B cell (primary cell): ENCODE data around the gene ZNF320. TPM values are rescaled to one million over a fixed set of nuclear protein-coding genes. Genes with fewer than 3 reads are reported as not detected.
"Not testable (repeated sequence)": the region's sequence is repeated elsewhere in the genome, so short reads cannot be mapped to it uniquely, and the experiment has no call there.

ENCODE experiments used
- ATAC-seq: fragments of 200-7000 bp; cut with Tn5 transposase; one replicate; pipeline ENCODE4 v1.10.0; 2021; ENCODE audit warnings: low read depth, mild to moderate bottlenecking, moderate number of reproducible peaks, moderate library complexity
- CTCF ChIA-PET: fragments of 350-600 bp; sonication (Branson Sonifier 250); formaldehyde crosslinking; loops from one replicate; lab custom pipeline; 2021; ENCODE audit warnings: antibody characterized with exemption, inconsistent platforms; lab: Charles Lee
- POLR2A ChIA-PET: fragments of 350-600 bp; sonication (Branson Sonifier 250); formaldehyde crosslinking; loops from one replicate; lab custom pipeline; 2021; ENCODE audit warnings: antibody characterized with exemption; lab: Charles Lee
- DNase-seq: peaks from one replicate; pipeline ENCODE4 v3.0.0; 2013
- H2AFZ ChIP-seq: 2 replicates; pipeline ENCODE4 v1.6.1; 2012; ENCODE audit warnings: mild to moderate bottlenecking, low read depth, low read length; ENCODE audit not compliant: insufficient read depth, poor library complexity, severe bottlenecking
- H3K27ac ChIP-seq, 2 donors: 1 replicate in 1 of 2; 2 replicates in 1 of 2; pipeline ENCODE4 v1.5.1; 2012 to 2013; ENCODE audit warnings: low read length in 2 of 2, mild to moderate bottlenecking in 2 of 2, moderate library complexity in 1 of 2
- H3K27me3 ChIP-seq, 4 experiments: fragments of 200-600 bp in 1 of 4; sonication (generic) in 1 of 4; replicated peaks in 1 of 4; 1 replicate in 2 of 4; 2 replicates in 2 of 4; pipeline versions ENCODE4 v1.6.1 to v1.7.0; 2013 to 2016; ENCODE audit warnings: low read length in 3 of 4, mild to moderate bottlenecking in 2 of 4, mixed read lengths in 1 of 4, moderate library complexity in 1 of 4; ENCODE audit not compliant: insufficient read depth in 4 of 4, control insufficient read depth in 3 of 4; ENCODE audit errors: control extremely low read depth in 1 of 4
- H3K36me3 ChIP-seq, 2 experiments: replicated peaks in 1 of 2; 1 replicate in 1 of 2; 2 replicates in 1 of 2; pipeline versions ENCODE4 v1.6.1 to v1.7.1; 2013; ENCODE audit warnings: low read length in 1 of 2; ENCODE audit not compliant: insufficient read depth in 2 of 2, control insufficient read depth in 1 of 2; ENCODE audit errors: control extremely low read depth in 1 of 2, extremely low read depth in 1 of 2
- H3K4me1 ChIP-seq, 2 donors: fragments of 200-600 bp in 1 of 2; sonication (generic) in 1 of 2; 1 replicate in 1 of 2; 2 replicates in 1 of 2; pipeline versions ENCODE4 v1.5.1 to v1.6.1; 2013 to 2017; ENCODE audit warnings: low read length in 2 of 2; ENCODE audit not compliant: control insufficient read depth in 2 of 2, insufficient read depth in 2 of 2
- H3K4me2 ChIP-seq: replicated peaks from 2 replicates; pipeline ENCODE3; 2012; ENCODE audit warnings: mild to moderate bottlenecking, low read depth, low read length; ENCODE audit not compliant: poor library complexity, severe bottlenecking
- H3K4me3 ChIP-seq, 5 experiments: fragments of 200-600 bp in 1 of 5; sonication (generic) in 1 of 5; 1 replicate in 3 of 5; 2 replicates in 2 of 5; pipeline versions ENCODE4 v1.5.1 to v1.7.0; 2011 to 2016; ENCODE audit warnings: low read length in 4 of 5, mild to moderate bottlenecking in 4 of 5, low read depth in 2 of 5, control low read depth in 1 of 5, moderate library complexity in 1 of 5; ENCODE audit not compliant: insufficient read depth in 1 of 5; ENCODE audit errors: control extremely low read depth in 1 of 5, extremely low read depth in 1 of 5
- H3K79me2 ChIP-seq: fragments of 200-600 bp; sonication (generic); one replicate; pipeline ENCODE4 v1.6.0; 2016; ENCODE audit warnings: low read length; ENCODE audit not compliant: control insufficient read depth, insufficient read depth
- H3K9ac ChIP-seq: fragments of 200-600 bp; sonication (generic); 2 replicates; pipeline ENCODE4 v1.6.1; 2017; ENCODE audit warnings: mild to moderate bottlenecking, low read length, moderate library complexity
- H3K9me3 ChIP-seq, 3 donors: one replicate each; pipeline versions ENCODE4 v1.6.1 to v1.7.1; 2013; ENCODE audit warnings: low read length in 2 of 3; ENCODE audit not compliant: control insufficient read depth in 2 of 3, insufficient read depth in 1 of 3; ENCODE audit errors: control extremely low read depth in 1 of 3
- H4K20me1 ChIP-seq: 2 replicates; pipeline ENCODE4 v1.6.0; 2012; ENCODE audit warnings: mild to moderate bottlenecking, low read length; ENCODE audit not compliant: insufficient read depth, control insufficient read depth, poor library complexity, severe bottlenecking
- H3K27ac Mint-ChIP-seq: one replicate; pipeline ENCODE4 v1.8.0; 2021; ENCODE audit warnings: mixed read lengths
- H3K27me3 Mint-ChIP-seq: one replicate; pipeline ENCODE4 v1.8.0; 2021; ENCODE audit warnings: mixed read lengths
- H3K4me1 Mint-ChIP-seq: one replicate; pipeline ENCODE4 v1.8.0; 2021; ENCODE audit warnings: mixed read lengths
- H3K4me3 Mint-ChIP-seq: one replicate; pipeline ENCODE4 v1.8.0; 2021; ENCODE audit warnings: mixed read lengths
- H3K9me3 Mint-ChIP-seq: one replicate; pipeline ENCODE4 v1.8.0; 2022; ENCODE audit warnings: mixed read lengths; ENCODE audit not compliant: insufficient read depth
- EZH2 ChIP-seq: IDR thresholded peaks from 2 replicates; pipeline ENCODE4 v1.6.1; 2012; ENCODE audit warnings: borderline replicate concordance, low read depth, mild to moderate bottlenecking, moderate library complexity, low read length; ENCODE audit not compliant: insufficient read depth, poor library complexity, severe bottlenecking
- WGBS: methylation state at CpG from one replicate; pipeline ENCODE4 v1.1.5; 2013; ENCODE audit warnings: missing lambda C conversion rate; ENCODE audit not compliant: insufficient coverage; 5-methylcytosine and 5-hydroxymethylcytosine counted together
- intact Hi-C: fragments of 100-400 bp; cut with micrococcal nuclease; formaldehyde crosslinking; loops from one replicate; pipeline ENCODE4 v1.10.0; 2022
- polyA plus RNA-seq: library from polyadenylated mRNA; depleted of rRNA; stranded (reverse); fragments of >200 nt; gene quantifications from 2 replicates; pipeline ENCODE4 v1.2.3, GENCODE V29; 2012
- total RNA-seq, 2 donors: library from RNA; stranded (reverse); fragments of 120-200 nt in 1 of 2; gene quantifications; 1 replicate in 1 of 2; 2 replicates in 1 of 2; pipeline versions ENCODE4 v1.2.3 to v1.2.4, GENCODE V29; 2013 to 2022
- TF ChIP-seq, protein P1 (sequence below): fragments of 200-600 bp; IDR thresholded peaks from one replicate; pipeline ENCODE4 v1.8.0; 2022; ENCODE audit warnings: antibody characterized with exemption, mild to moderate bottlenecking

The ZNF320 gene
- total and polyA plus RNA-seq, 2 donors (not counting 1 experiment from before 2014, with no cell fraction given) = 14.5 to 33.1 TPM

DNA sequence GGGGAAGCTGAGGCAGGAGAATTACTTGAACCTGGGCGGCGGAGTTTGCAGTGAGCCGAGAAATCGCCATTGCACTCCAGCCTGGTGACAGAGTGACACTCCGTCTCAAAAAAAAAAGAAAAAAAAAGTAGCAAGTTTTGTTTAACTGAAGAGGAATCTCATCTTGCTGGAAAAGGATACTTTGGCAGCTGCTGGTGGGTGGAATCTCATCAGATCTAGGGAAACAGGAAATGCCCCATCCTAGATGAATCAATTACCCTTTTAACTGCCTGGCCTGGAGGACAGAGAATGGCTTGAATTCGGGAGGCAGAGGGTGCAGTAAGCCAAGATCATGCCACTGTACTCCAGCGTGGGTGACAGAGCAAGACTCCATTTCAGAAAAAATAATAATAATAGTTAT lies 8.4 kb downstream of the ZNF320 start:
- TF ChIP-seq, protein P1, sequence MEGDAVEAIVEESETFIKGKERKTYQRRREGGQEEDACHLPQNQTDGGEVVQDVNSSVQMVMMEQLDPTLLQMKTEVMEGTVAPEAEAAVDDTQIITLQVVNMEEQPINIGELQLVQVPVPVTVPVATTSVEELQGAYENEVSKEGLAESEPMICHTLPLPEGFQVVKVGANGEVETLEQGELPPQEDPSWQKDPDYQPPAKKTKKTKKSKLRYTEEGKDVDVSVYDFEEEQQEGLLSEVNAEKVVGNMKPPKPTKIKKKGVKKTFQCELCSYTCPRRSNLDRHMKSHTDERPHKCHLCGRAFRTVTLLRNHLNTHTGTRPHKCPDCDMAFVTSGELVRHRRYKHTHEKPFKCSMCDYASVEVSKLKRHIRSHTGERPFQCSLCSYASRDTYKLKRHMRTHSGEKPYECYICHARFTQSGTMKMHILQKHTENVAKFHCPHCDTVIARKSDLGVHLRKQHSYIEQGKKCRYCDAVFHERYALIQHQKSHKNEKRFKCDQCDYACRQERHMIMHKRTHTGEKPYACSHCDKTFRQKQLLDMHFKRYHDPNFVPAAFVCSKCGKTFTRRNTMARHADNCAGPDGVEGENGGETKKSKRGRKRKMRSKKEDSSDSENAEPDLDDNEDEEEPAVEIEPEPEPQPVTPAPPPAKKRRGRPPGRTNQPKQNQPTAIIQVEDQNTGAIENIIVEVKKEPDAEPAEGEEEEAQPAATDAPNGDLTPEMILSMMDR = no peak
- TF ChIP-seq EZH2 = no peak
- WGBS = 98% methylated on average over 5 of the region's 7 CpGs

DNA sequence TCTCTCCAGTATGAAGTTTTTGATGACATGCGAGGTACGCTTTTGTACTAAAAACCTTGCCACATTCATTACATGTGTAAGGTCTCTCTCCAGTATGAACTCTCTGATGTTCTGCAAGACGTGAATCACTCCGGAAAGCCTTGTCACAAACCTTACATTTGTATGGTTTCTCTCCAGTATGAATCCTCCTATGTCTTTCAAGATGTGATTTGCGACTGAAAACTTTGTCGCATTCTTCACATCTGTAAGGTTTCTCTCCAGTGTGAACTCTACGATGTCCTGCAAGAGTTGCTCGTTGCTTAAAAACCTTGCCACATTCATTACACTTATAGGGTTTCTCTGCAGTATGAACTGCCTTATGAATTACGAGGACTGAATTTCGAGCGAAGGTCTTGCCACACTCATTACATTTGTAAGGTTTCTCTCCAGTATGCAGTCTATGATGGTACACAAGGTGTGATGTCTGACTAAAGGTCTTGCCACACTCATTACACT lies 16.5 kb downstream of the ZNF320 start:
- ATAC-seq (no peak), DNase-seq (no peak)
- no peaks in the 10 kb centered on the region for H3K4me1 Mint-ChIP-seq
- ChIA-PET POLR2A (no interaction called here), CTCF (no interaction called here)
- H3K27ac Mint-ChIP-seq = no peak overlapping the region
- Histone ChIP-seq H3K9me3 (peaks cover 7 to 55% (median 50%) of the 10 kb centered on the region in 3 donors), H3K4me3 (no peak overlapping the region), H4K20me1 (no peaks in the 10 kb centered on the region), H3K27ac (no peak overlapping the region), H3K9ac (no peak overlapping the region), H3K27me3 (no peaks in the 10 kb centered on the region), H3K4me1 (no peaks in the 10 kb centered on the region), H3K79me2 (no peaks in the 10 kb centered on the region), H2AFZ (no peak overlapping the region), H3K36me3 (peaks cover 20 to 49% of the 10 kb centered on the region in 2 experiments), H3K4me2 (no peak overlapping the region)
- no peaks in the 10 kb centered on the region for H3K27me3 Mint-ChIP-seq
- intact Hi-C loops = no loop called here
- TF ChIP-seq EZH2 = no peak
- TF ChIP-seq, protein P1 = no peak
- 100% methylated on average over 7 of the region's 11 CpGs for WGBS
- no peak overlapping the region for H3K4me3 Mint-ChIP-seq
- peaks cover 28% of the 10 kb centered on the region for H3K9me3 Mint-ChIP-seq

More for the DNA sequence above, 8.4 kb downstream of the ZNF320 start:
- H2AFZ ChIP-seq = no peak overlapping the region
- peaks cover 0 to 27% (median 1%) of the 10 kb centered on the region in 3 donors for H3K9me3 ChIP-seq
- POLR2A ChIA-PET = no interaction called here
- Mint-ChIP-seq H3K27ac (no peak overlapping the region), H3K4me1 (peaks cover 12% of the 10 kb centered on the region), H3K27me3 (no peaks in the 10 kb centered on the region), H3K9me3 (peaks cover 5% of the 10 kb centered on the region), H3K4me3 (no peak overlapping the region)
- intact Hi-C loops = no loop called here
- no peak overlapping the region for H3K4me2 ChIP-seq
- H3K27ac ChIP-seq = no peak overlapping the region
- no peaks in the 10 kb centered on the region for H4K20me1 ChIP-seq
- peaks cover 9 to 47% of the 10 kb centered on the region in 2 experiments for H3K36me3 ChIP-seq
- peaks cover 8% of the 10 kb centered on the region for H3K79me2 ChIP-seq
- ATAC-seq (no peak), DNase-seq (no peak)
- no peak overlapping the region for H3K4me3 ChIP-seq
- H3K27me3 ChIP-seq = no peaks in the 10 kb centered on the region
- no peaks in the 10 kb centered on the region for H3K4me1 ChIP-seq
- CTCF ChIA-PET = no interaction called here
- H3K9ac ChIP-seq = no peak overlapping the region

DNA sequence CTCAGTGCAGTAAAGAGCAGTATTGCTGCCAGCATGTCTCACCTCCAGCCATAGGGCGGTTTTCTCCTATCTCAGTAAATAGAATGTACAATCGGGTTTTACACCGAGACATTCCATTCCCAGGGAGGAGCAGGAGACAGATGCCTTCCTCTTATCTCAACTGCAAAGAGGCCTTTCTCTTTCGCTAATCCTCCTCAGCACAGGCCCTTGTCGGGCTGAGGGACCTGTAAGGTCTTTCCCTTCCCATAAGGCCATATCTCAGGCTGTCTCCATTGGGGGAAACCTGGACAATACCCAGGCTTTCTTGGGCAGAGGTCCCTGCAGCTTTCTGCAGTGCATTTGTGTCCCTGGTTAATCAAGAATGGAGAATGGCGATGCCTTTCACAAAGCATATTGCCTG lies 24.4 kb downstream of the ZNF320 start:
- H3K79me2 ChIP-seq, H3K4me1 ChIP-seq, ATAC-seq, H3K4me3 ChIP-seq, CTCF ChIA-PET, H3K9ac ChIP-seq, H3K4me2 ChIP-seq, H3K36me3 ChIP-seq, H3K4me3 Mint-ChIP-seq, H3K27me3 Mint-ChIP-seq, DNase-seq, POLR2A ChIA-PET, intact Hi-C loops, H3K4me1 Mint-ChIP-seq, H3K27me3 ChIP-seq, H2AFZ ChIP-seq, H3K27ac ChIP-seq, H3K27ac Mint-ChIP-seq, H4K20me1 ChIP-seq: not testable (repeated sequence)
- H3K9me3 ChIP-seq = peaks cover 3 to 18% (median 3%) of the 10 kb centered on the region in 3 donors
- H3K9me3 Mint-ChIP-seq = peaks cover 11% of the 10 kb centered on the region
- WGBS = 95% methylated on average over 4 of the region's 6 CpGs
